Mesenchymal stem cell (in vitro differentiated cells and primary cell): ENCODE results near the gene PTCD2.

Source experiments
- DNase-seq: peaks from one replicate; pipeline ENCODE4 v3.0.0-alpha.2; 2013
- H2AFZ ChIP-seq: one replicate; pipeline ENCODE4 v1.6.1; 2013; ENCODE audit warnings: low read depth, mild to moderate bottlenecking, control low read depth, inconsistent platforms, low read length, moderate library complexity
- H2AK5ac ChIP-seq: 2 replicates; pipeline ENCODE4 v1.6.1; 2013; ENCODE audit warnings: low read length, moderate library complexity, mild to moderate bottlenecking, inconsistent platforms; ENCODE audit not compliant: severe bottlenecking
- H2BK120ac ChIP-seq: one replicate; pipeline ENCODE4 v1.6.1; 2013; ENCODE audit warnings: low read depth, mild to moderate bottlenecking, inconsistent platforms, low read length, moderate library complexity
- H2BK12ac ChIP-seq, 2 experiments: one replicate each; pipeline ENCODE4 v1.6.1; 2013; ENCODE audit warnings: inconsistent platforms in 2 of 2, low read length in 2 of 2, mild to moderate bottlenecking in 2 of 2, moderate library complexity in 2 of 2, control low read depth in 1 of 2
- H2BK15ac ChIP-seq: one replicate; pipeline ENCODE4 v1.6.1; 2013; ENCODE audit warnings: mild to moderate bottlenecking, low read depth, inconsistent platforms; ENCODE audit not compliant: poor library complexity, severe bottlenecking
- H2BK5ac ChIP-seq: 2 replicates; pipeline ENCODE4 v1.6.1; 2013; ENCODE audit warnings: low read depth, mild to moderate bottlenecking, low read length, control low read depth, inconsistent platforms; ENCODE audit not compliant: poor library complexity, severe bottlenecking
- H3K14ac ChIP-seq, 2 experiments: one replicate each; pipeline ENCODE4 v1.6.1; 2013; ENCODE audit warnings: inconsistent platforms in 2 of 2, low read length in 2 of 2, control low read depth in 1 of 2, mild to moderate bottlenecking in 1 of 2, moderate library complexity in 1 of 2
- H3K18ac ChIP-seq, 2 experiments: one replicate each; pipeline ENCODE4 v1.6.1; 2013; ENCODE audit warnings: inconsistent platforms in 2 of 2, low read length in 2 of 2, control low read depth in 1 of 2, low read depth in 1 of 2, mild to moderate bottlenecking in 1 of 2
- H3K23ac ChIP-seq, 2 experiments: one replicate each; pipeline ENCODE4 v1.6.1; 2013; ENCODE audit warnings: inconsistent platforms in 2 of 2, low read length in 2 of 2, mild to moderate bottlenecking in 2 of 2, moderate library complexity in 2 of 2, control low read depth in 1 of 2
- H3K27ac ChIP-seq: 2 replicates; pipeline ENCODE4 v1.5.1; 2013; ENCODE audit warnings: mild to moderate bottlenecking, moderate library complexity, low read length, control low read depth, inconsistent platforms; ENCODE audit not compliant: poor library complexity, severe bottlenecking
- H3K27me3 ChIP-seq, 2 experiments: 2 replicates each; pipeline versions ENCODE4 v1.6.1 to v1.7.0; 2013; ENCODE audit warnings: low read length in 2 of 2, mild to moderate bottlenecking in 2 of 2, moderate library complexity in 2 of 2, control low read depth in 1 of 2, inconsistent platforms in 1 of 2; ENCODE audit not compliant: control insufficient read depth in 1 of 2, insufficient read depth in 1 of 2
- H3K36me3 ChIP-seq, 2 experiments: 2 replicates each; pipeline versions ENCODE4 v1.6.1 to v1.7.0; 2013; ENCODE audit warnings: low read length in 2 of 2, control low read depth in 1 of 2, inconsistent platforms in 1 of 2, low read depth in 1 of 2, mild to moderate bottlenecking in 1 of 2; ENCODE audit not compliant: insufficient read depth in 2 of 2, control insufficient read depth in 1 of 2
- H3K4ac ChIP-seq, 2 experiments: one replicate each; pipeline ENCODE4 v1.6.1; 2013; ENCODE audit warnings: inconsistent platforms in 2 of 2, low read length in 2 of 2, mild to moderate bottlenecking in 2 of 2, moderate library complexity in 2 of 2, control low read depth in 1 of 2, low read depth in 1 of 2
- H3K4me1 ChIP-seq: 2 replicates; pipeline ENCODE4 v1.6.1; 2013; ENCODE audit warnings: low read depth, low read length, control low read depth; ENCODE audit not compliant: control insufficient read depth, insufficient read depth
- H3K4me2 ChIP-seq: 2 replicates; pipeline ENCODE4 v1.6.1; 2013; ENCODE audit warnings: low read length, mild to moderate bottlenecking, inconsistent platforms; ENCODE audit not compliant: poor library complexity, severe bottlenecking
- H3K4me3 ChIP-seq, 2 experiments: 2 replicates each; pipeline versions ENCODE4 v1.5.1 to v1.7.0; 2013; ENCODE audit warnings: low read length in 2 of 2, mild to moderate bottlenecking in 2 of 2, control low read depth in 1 of 2, low read depth in 1 of 2; ENCODE audit not compliant: insufficient read depth in 1 of 2
- H3K79me1 ChIP-seq: replicated peaks from 2 replicates; pipeline ENCODE4 v1.6.1; 2013; ENCODE audit warnings: mild to moderate bottlenecking, control low read depth, low read length, inconsistent platforms; ENCODE audit not compliant: poor library complexity, severe bottlenecking
- H3K9ac ChIP-seq: 2 replicates; pipeline ENCODE4 v1.7.0; 2013; ENCODE audit warnings: mild to moderate bottlenecking, low read length, moderate library complexity
- H3K9me3 ChIP-seq: 2 replicates; pipeline ENCODE4 v1.7.0; 2013; ENCODE audit warnings: mild to moderate bottlenecking, low read length; ENCODE audit not compliant: control insufficient read depth
- H4K8ac ChIP-seq: one replicate; pipeline ENCODE4 v1.6.1; 2013; ENCODE audit warnings: inconsistent platforms, mild to moderate bottlenecking, low read length, moderate library complexity
- H4K91ac ChIP-seq: one replicate; pipeline ENCODE4 v1.6.1; 2013; ENCODE audit warnings: mild to moderate bottlenecking, low read length, inconsistent platforms
- WGBS: methylation state at CpG from one replicate; pipeline ENCODE4 v1.1.7; 2013; ENCODE audit warnings: mixed read lengths; 5-methylcytosine and 5-hydroxymethylcytosine counted together

The PTCD2 gene

GRCh38 chr5:72394688-72395087 is 74.5 kb downstream of the PTCD2 start:
- Histone ChIP-seq H2BK120ac (no peak overlapping the region), H3K4me1 (no peaks in the 10 kb centered on the region), H2AK5ac (no peak overlapping the region), H3K27ac (no peak overlapping the region), H3K9ac (no peak overlapping the region), H3K23ac (no peak overlapping the region), H3K79me1 (no peaks in the 10 kb centered on the region), H2BK15ac (no peak overlapping the region), H4K91ac (no peak overlapping the region), H2BK5ac (no peak overlapping the region), H3K4me2 (no peak overlapping the region), H3K18ac (no peak overlapping the region), H3K14ac (no peak overlapping the region), H3K27me3 (no peaks in the 10 kb centered on the region), H3K4me3 (no peak overlapping the region), H2BK12ac (no peak overlapping the region), H3K36me3 (no peaks in the 10 kb centered on the region), H3K9me3 (no peaks in the 10 kb centered on the region), H2AFZ (no peak overlapping the region), H3K4ac (no peak overlapping the region), H4K8ac (no peak overlapping the region)
- 30% methylated on average over 1 of the region's 2 CpGs for WGBS
- peak; percentile 39 for DNase-seq

DNA sequence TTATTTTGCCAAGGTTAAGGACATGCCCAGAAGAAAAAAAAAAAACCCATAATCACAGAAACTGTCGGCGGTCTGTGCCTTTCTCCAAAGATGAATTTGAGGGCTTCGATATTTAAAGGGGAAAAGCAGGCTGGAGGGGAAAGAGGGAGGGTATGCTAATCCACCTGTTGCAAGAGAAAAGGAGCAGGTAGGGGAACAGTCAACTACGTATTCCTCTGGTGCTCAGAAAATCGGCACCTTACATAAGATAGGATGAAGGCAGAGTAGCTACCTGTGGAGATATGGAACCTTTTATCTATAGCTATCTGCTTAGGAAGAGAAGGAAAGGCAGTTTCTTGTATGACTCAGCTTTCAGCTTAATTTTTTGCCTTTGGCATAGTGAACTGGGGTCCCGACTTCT is 77.7 kb downstream of the PTCD2 start:
- Histone ChIP-seq H3K27ac (no peak overlapping the region), H3K79me1 (no peaks in the 10 kb centered on the region), H3K4ac (no peak overlapping the region), H3K4me1 (no peaks in the 10 kb centered on the region), H2AK5ac (no peak overlapping the region), H3K36me3 (no peaks in the 10 kb centered on the region), H3K18ac (no peak overlapping the region), H3K14ac (no peak overlapping the region), H3K4me3 (no peak overlapping the region), H2BK15ac (no peak overlapping the region), H2BK5ac (no peak overlapping the region), H2BK12ac (no peak overlapping the region), H3K4me2 (no peak overlapping the region), H2AFZ (no peak overlapping the region), H3K9me3 (peaks cover 12% of the 10 kb centered on the region), H3K23ac (no peak overlapping the region), H2BK120ac (no peak overlapping the region), H3K27me3 (no peaks in the 10 kb centered on the region), H4K91ac (no peak overlapping the region), H4K8ac (no peak overlapping the region), H3K9ac (no peak overlapping the region)
- DNase-seq, result no peak
- WGBS, result 89% methylated on average over 5 of the region's 6 CpGs

DNA sequence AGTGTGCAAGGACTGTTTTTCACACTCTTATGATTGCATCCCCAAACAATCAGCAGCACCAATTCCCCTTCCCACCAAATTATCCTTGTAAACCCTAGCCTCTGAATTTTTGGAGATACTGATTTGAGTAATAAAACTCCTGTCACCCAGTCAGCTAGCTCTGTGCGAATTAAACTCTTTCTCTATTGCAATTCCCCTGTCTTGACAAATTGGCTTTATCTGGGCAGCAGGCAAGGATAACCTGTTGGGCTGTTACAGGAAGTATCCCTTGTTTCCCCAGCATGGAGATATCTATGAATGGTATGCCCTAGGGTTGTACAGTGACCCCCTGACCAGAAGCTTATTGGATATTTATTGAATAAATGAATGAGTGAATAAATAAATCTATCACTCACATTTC is 80.8 kb downstream of the PTCD2 start:
- H3K27me3 ChIP-seq, result no peaks in the 10 kb centered on the region
- no peaks in the 10 kb centered on the region for H3K4me1 ChIP-seq
- no peaks in the 10 kb centered on the region for H3K79me1 ChIP-seq
- no peak overlapping the region for H2BK5ac ChIP-seq
- no peak for DNase-seq
- H3K23ac ChIP-seq, result no peak overlapping the region
- H3K36me3 ChIP-seq, result no peaks in the 10 kb centered on the region
- H3K27ac ChIP-seq, result no peak overlapping the region
- no peak overlapping the region for H2AK5ac ChIP-seq
- peaks cover 12% of the 10 kb centered on the region for H3K9me3 ChIP-seq
- H3K9ac ChIP-seq, result no peak overlapping the region
- WGBS, result 91% methylated on average over 1 of the region's 1 CpG
- no peak overlapping the region for H2BK15ac ChIP-seq
- H4K91ac ChIP-seq, result no peak overlapping the region
- H3K4me2 ChIP-seq, result no peak overlapping the region
- H3K18ac ChIP-seq, result no peak overlapping the region
- no peak overlapping the region for H3K4ac ChIP-seq
- H2AFZ ChIP-seq, result no peak overlapping the region
- no peak overlapping the region for H3K14ac ChIP-seq
- H2BK12ac ChIP-seq, result no peak overlapping the region
- no peak overlapping the region for H2BK120ac ChIP-seq
- H3K4me3 ChIP-seq, result no peak overlapping the region
- H4K8ac ChIP-seq, result no peak overlapping the region

DNA sequence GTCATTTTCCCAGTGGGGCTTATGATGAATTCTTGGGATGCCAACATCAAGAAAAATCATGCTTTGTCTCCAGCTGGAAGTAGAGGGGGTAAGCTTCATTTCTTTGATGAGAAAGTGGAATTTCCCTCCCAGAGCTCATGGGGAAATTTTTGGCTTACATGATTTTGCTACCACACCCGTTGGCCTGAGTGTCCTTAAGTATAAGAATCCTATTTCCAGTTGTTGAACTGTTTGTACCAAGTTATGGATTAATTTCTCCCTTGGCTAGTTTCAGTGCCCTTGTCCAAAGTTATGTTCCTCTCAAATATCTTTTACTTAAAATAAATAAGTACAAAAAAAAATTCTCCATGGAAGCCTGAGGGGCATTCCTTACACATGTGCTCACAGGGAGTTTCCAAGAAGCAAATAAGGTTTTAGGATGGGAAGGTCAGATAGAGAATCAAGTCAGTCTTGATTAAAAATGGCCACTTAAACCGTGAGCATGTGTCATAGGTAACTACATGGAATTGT is 82.3 kb downstream of the PTCD2 start:
- Histone ChIP-seq H3K79me1 (no peaks in the 10 kb centered on the region), H2BK12ac (no peak overlapping the region), H3K27ac (peak overlapping the region; percentile 45), H2BK15ac (no peak overlapping the region), H3K23ac (no peak overlapping the region), H3K18ac (no peak overlapping the region), H3K9me3 (peaks cover 12% of the 10 kb centered on the region), H3K4me1 (no peaks in the 10 kb centered on the region), H2AK5ac (no peak overlapping the region), H3K14ac (no peak overlapping the region), H2AFZ (no peak overlapping the region), H2BK120ac (no peak overlapping the region), H3K36me3 (no peaks in the 10 kb centered on the region), H3K9ac (no peak overlapping the region), H3K27me3 (no peaks in the 10 kb centered on the region), H3K4me2 (no peak overlapping the region), H4K8ac (no peak overlapping the region), H4K91ac (no peak overlapping the region), H2BK5ac (no peak overlapping the region), H3K4ac (no peak overlapping the region), H3K4me3 (no peak overlapping the region)
- 93% methylated on average over 1 of the region's 2 CpGs for WGBS
- no peak for DNase-seq
